OCI-LY3 (cell line): ENCODE data around the gene CUL7.

Experiments
- H2AFZ ChIP-seq: fragments of 200-600, 300-600 bp; shearing (Covaris generic); 2 replicates; pipeline ENCODE4 v1.6.0; 2014; ENCODE audit warnings: antibody characterized with exemption, low read depth, low read length
- H3K27ac ChIP-seq: fragments of 200-600, 300-600 bp; sonication (generic); 2 replicates; pipeline ENCODE4 v1.5.1; 2014; ENCODE audit warnings: mild to moderate bottlenecking, low read length, moderate library complexity, mixed read lengths
- H3K27me3 ChIP-seq: fragments of 200-600, 300-600 bp; sonication (generic); 2 replicates; pipeline ENCODE4 v1.6.1; 2014; ENCODE audit warnings: low read depth, low read length, mixed read lengths
- H3K36me3 ChIP-seq: fragments of 200-600, 300-600 bp; sonication (generic); replicated peaks from 2 replicates; pipeline ENCODE3; 2014; ENCODE audit warnings: low read depth, low read length, mixed read lengths
- H3K4me1 ChIP-seq: fragments of 300-600, 200-600 bp; sonication (generic); 2 replicates; pipeline ENCODE4 v1.6.1; 2014; ENCODE audit warnings: low read length, mixed read lengths
- H3K4me2 ChIP-seq: fragments of 200-600, 300-600 bp; sonication (generic); 2 replicates; pipeline ENCODE4 v1.6.1; 2014; ENCODE audit warnings: low read length, mixed read lengths
- H3K4me3 ChIP-seq: fragments of 300-600, 200-600 bp; sonication (generic); 2 replicates; pipeline ENCODE4 v1.5.1; 2014; ENCODE audit warnings: antibody characterized with exemption, mild to moderate bottlenecking, low read length, moderate library complexity
- H3K79me2 ChIP-seq: fragments of 300-600, 200-600 bp; shearing (Covaris generic); 2 replicates; pipeline ENCODE4 v1.6.1; 2014; ENCODE audit warnings: mild to moderate bottlenecking, low read length, mixed read lengths
- H3K9ac ChIP-seq: fragments of 300-600, 200-600 bp; shearing (Covaris generic); 2 replicates; pipeline ENCODE4 v1.6.0; 2014; ENCODE audit warnings: mild to moderate bottlenecking, low read length, moderate library complexity
- H3K9me3 ChIP-seq: fragments of 200-600, 300-600 bp; shearing (Covaris generic); 2 replicates; pipeline ENCODE4 v1.6.1; 2014; ENCODE audit warnings: low read length, mixed read lengths; ENCODE audit not compliant: insufficient read depth
- H4K20me1 ChIP-seq: fragments of 200-600, 300-600 bp; sonication (generic); 2 replicates; pipeline ENCODE4 v1.6.1; 2016; ENCODE audit warnings: low read length, mixed read lengths; ENCODE audit not compliant: insufficient read depth
- EZH2phosphoT487 ChIP-seq: fragments of 200-600 bp; shearing (Covaris generic); IDR thresholded peaks from 2 replicates; pipeline ENCODE4 v1.6.1; 2018; ENCODE audit warnings: antibody characterized with exemption, mixed run types, low read depth
- TF ChIP-seq, protein P1 (sequence below): fragments of 200-600, 300-600 bp; sonication (generic); IDR thresholded peaks from 2 replicates; pipeline ENCODE4 v1.5.1; 2014; ENCODE audit warnings: antibody characterized with exemption, low read length, low read depth

Gene CUL7

GRCh38 chr6:42996513-42996912 lies 57.1 kb downstream of the CUL7 start:
- H3K36me3 ChIP-seq = peaks cover 4% of the 10 kb centered on the region
- no peak overlapping the region for H3K4me3 ChIP-seq
- no peaks in the 10 kb centered on the region for H3K9me3 ChIP-seq
- TF ChIP-seq, protein P1, sequence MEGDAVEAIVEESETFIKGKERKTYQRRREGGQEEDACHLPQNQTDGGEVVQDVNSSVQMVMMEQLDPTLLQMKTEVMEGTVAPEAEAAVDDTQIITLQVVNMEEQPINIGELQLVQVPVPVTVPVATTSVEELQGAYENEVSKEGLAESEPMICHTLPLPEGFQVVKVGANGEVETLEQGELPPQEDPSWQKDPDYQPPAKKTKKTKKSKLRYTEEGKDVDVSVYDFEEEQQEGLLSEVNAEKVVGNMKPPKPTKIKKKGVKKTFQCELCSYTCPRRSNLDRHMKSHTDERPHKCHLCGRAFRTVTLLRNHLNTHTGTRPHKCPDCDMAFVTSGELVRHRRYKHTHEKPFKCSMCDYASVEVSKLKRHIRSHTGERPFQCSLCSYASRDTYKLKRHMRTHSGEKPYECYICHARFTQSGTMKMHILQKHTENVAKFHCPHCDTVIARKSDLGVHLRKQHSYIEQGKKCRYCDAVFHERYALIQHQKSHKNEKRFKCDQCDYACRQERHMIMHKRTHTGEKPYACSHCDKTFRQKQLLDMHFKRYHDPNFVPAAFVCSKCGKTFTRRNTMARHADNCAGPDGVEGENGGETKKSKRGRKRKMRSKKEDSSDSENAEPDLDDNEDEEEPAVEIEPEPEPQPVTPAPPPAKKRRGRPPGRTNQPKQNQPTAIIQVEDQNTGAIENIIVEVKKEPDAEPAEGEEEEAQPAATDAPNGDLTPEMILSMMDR = peak; percentile 9; the same call in 1 of the 2 replicates
- TF ChIP-seq EZH2phosphoT487 = no peak
- no peak overlapping the region for H2AFZ ChIP-seq
- no peaks in the 10 kb centered on the region for H4K20me1 ChIP-seq
- no peak overlapping the region for H3K9ac ChIP-seq
- no peaks in the 10 kb centered on the region for H3K4me1 ChIP-seq
- no peak overlapping the region for H3K4me2 ChIP-seq
- no peaks in the 10 kb centered on the region for H3K27me3 ChIP-seq
- H3K79me2 ChIP-seq = 0 out of 2 replicates have a peak, but pooled peaks cover 2% of the 10 kb centered on the region
- no peak overlapping the region for H3K27ac ChIP-seq

- no peak for TF ChIP-seq EZH2phosphoT487
- TF ChIP-seq, protein P1 = no peak
- Histone ChIP-seq H3K9me3 (no peaks in the 10 kb centered on the region), H3K4me3 (no peak overlapping the region), H3K4me2 (no peak overlapping the region), H3K27me3 (no peaks in the 10 kb centered on the region), H2AFZ (no peak overlapping the region), H3K9ac (no peak overlapping the region), H3K27ac (no peak overlapping the region), H3K4me1 (no peaks in the 10 kb centered on the region), H3K79me2 (0 out of 2 replicates have a peak, but pooled peaks cover 2% of the 10 kb centered on the region), H3K36me3 (peaks cover 22% of the 10 kb centered on the region), H4K20me1 (0 out of 2 replicates have a peak, but pooled peaks cover 2% of the 10 kb centered on the region)
Observed at GRCh38 chr6:42993445-42993844, 60.2 kb downstream of the CUL7 start.

GRCh38 chr6:42989923-42990322 lies 63.7 kb downstream of the CUL7 start:
- Histone ChIP-seq H3K4me3 (no peak overlapping the region), H4K20me1 (0 out of 2 replicates have a peak, but pooled peaks cover 4% of the 10 kb centered on the region), H3K4me2 (no peak overlapping the region), H3K9me3 (no peaks in the 10 kb centered on the region), H3K79me2 (peaks cover 16% of the 10 kb centered on the region), H2AFZ (no peak overlapping the region), H3K36me3 (peaks cover 33% of the 10 kb centered on the region), H3K27me3 (no peaks in the 10 kb centered on the region), H3K27ac (no peak overlapping the region), H3K9ac (no peak overlapping the region), H3K4me1 (peaks cover 5% of the 10 kb centered on the region)
- TF ChIP-seq, protein P1 = no peak
- no peak for TF ChIP-seq EZH2phosphoT487

DNA sequence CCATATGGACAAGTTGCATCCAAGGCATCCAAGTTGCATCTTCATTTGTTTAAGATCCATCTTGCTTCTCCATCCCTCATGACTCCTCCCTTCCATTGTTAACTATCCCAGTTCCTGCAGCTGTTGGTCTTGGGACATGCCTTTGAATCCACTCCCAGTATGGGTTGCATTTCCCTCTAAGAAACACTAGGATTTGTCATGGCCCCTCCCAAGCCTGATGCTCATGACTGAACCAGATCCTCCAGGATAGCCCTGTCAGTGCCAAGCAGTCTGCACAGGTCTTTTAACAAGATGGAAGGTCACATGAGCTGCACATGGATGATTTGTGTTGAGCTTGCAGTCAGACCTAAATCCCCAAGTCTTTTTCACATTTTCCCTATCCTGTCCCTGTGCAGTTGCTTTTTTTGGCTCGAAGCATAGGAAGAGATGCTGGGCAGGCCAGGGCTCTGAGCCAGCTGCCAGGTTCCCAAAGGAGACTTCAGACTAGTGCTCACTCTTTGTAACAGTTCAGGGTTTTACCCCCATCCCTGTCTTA lies 65.1 kb downstream of the CUL7 start:
- Histone ChIP-seq H3K9me3 (no peaks in the 10 kb centered on the region), H3K4me1 (peaks cover 9% of the 10 kb centered on the region), H2AFZ (no peak overlapping the region), H3K27ac (no peak overlapping the region), H3K79me2 (peaks cover 21% of the 10 kb centered on the region), H3K4me3 (no peak overlapping the region), H4K20me1 (0 out of 2 replicates have a peak, but pooled peaks cover 4% of the 10 kb centered on the region), H3K27me3 (no peaks in the 10 kb centered on the region), H3K4me2 (no peak overlapping the region), H3K9ac (no peak overlapping the region), H3K36me3 (peaks cover 32% of the 10 kb centered on the region)
- TF ChIP-seq, protein P1 = no peak
- TF ChIP-seq EZH2phosphoT487 = no peak
